K562 (cell line): Measurements from ENCODE around the gene ITGA6. TPM values are rescaled to one million over a fixed set of nuclear protein-coding genes. Genes with fewer than 3 reads are reported as not detected.

Experiments
- ATAC-seq: fragments of 200-7000 bp; cut with Tn5 transposase; 3 replicates; pipeline ENCODE4 v1.9.1; 2020; ENCODE audit warnings: moderate library complexity
- BruUV-seq: library from RNA; stranded (reverse); fragments of 400-500 nt; replicated peaks from 2 replicates; lab custom pipeline; 2021; lab: Mats Ljungman, UMichigan
- CTCF ChIA-PET: fragments of 300-600 bp; formaldehyde crosslinking; extraction: SDS; loops from one replicate; lab custom pipeline; 2021; ENCODE audit warnings: low intra/inter-chr PET ratio; lab: Yijun Ruan, JAX
- POLR2A ChIA-PET: fragments of 300-600, 350-650 bp; sonication (Branson Sonifier 250); formaldehyde crosslinking; extraction: SDS; loops from one replicate; lab custom pipeline; 2021; ENCODE audit warnings: antibody characterized with exemption, inconsistent platforms; lab: Yijun Ruan, JAX
- DNase-seq, 4 experiments: peaks; one replicate each; pipeline versions ENCODE4 v3.0.0 to v3.0.0-alpha.2; 2011 to 2018; ENCODE audit warnings: low spot score in 3 of 4, mixed read lengths in 3 of 4; ENCODE audit errors: extremely low read depth in 1 of 4
- FAIRE-seq: peaks from 2 replicates; lab custom pipeline; 2011; peaks lifted over from hg19 to GRCh38; lab: Jason Lieb, UNC
- H2AFZ ChIP-seq: 2 replicates; pipeline ENCODE4 v1.6.0; 2011; ENCODE audit warnings: low read depth, low read length, control low read depth, inconsistent platforms
- H3K27ac ChIP-seq: fragments of 200-600 bp; 3 replicates; pipeline ENCODE4 v1.8.0; 2011; ENCODE audit warnings: low read depth, mild to moderate bottlenecking, control low read depth, inconsistent platforms, low read length, moderate library complexity, mixed read lengths; ENCODE audit errors: extremely low read depth
- H3K27me3 ChIP-seq, 2 experiments: fragments of 300-600 bp in 1 of 2; 2 replicates in 1 of 2; 3 replicates in 1 of 2; pipeline versions ENCODE4 v1.6.0 to v1.8.0; 2011; ENCODE audit warnings: inconsistent platforms in 2 of 2, low read length in 2 of 2, mild to moderate bottlenecking in 1 of 2, mixed read lengths in 1 of 2, moderate library complexity in 1 of 2; ENCODE audit not compliant: control insufficient read depth in 2 of 2, insufficient read depth in 2 of 2
- H3K36me3 ChIP-seq: fragments of 300-600 bp; 3 replicates; pipeline ENCODE4 v1.8.0; 2011; ENCODE audit warnings: mild to moderate bottlenecking, low read length, inconsistent platforms; ENCODE audit not compliant: control insufficient read depth, insufficient read depth
- H3K4me1 ChIP-seq, 2 experiments: fragments of 200-600 bp in 1 of 2; replicated peaks in 1 of 2; 2 replicates in 1 of 2; 3 replicates in 1 of 2; pipeline versions ENCODE4 v1.5.1 to v1.8.0; 2011; ENCODE audit warnings: inconsistent platforms in 2 of 2, low read length in 2 of 2, mild to moderate bottlenecking in 1 of 2, mixed read lengths in 1 of 2, moderate library complexity in 1 of 2; ENCODE audit not compliant: control insufficient read depth in 2 of 2, insufficient read depth in 2 of 2
- H3K4me2 ChIP-seq: 2 replicates; pipeline ENCODE4 v1.6.1; 2011; ENCODE audit warnings: low read length, control low read depth, inconsistent platforms, mixed read lengths; ENCODE audit not compliant: insufficient read depth
- H3K4me3 ChIP-seq: fragments of 200-600 bp; sonication (generic), shearing (Covaris generic); 2 replicates; pipeline ENCODE4 v1.5.1; 2016; ENCODE audit warnings: control low read depth, inconsistent platforms
- H3K79me2 ChIP-seq: fragments of 200-600 bp; 3 replicates; pipeline ENCODE4 v1.8.0; 2011; ENCODE audit warnings: low read length, inconsistent platforms; ENCODE audit not compliant: control insufficient read depth, insufficient read depth
- H3K9ac ChIP-seq, 2 experiments: 2 replicates each; pipeline versions ENCODE4 v1.6.0 to v1.6.1; 2011; ENCODE audit warnings: low read depth in 2 of 2, low read length in 2 of 2, control low read depth in 1 of 2, inconsistent platforms in 1 of 2, mild to moderate bottlenecking in 1 of 2, mixed read lengths in 1 of 2; ENCODE audit not compliant: insufficient read depth in 1 of 2
- H3K9me1 ChIP-seq: one replicate; pipeline ENCODE4 v1.6.0; 2011; ENCODE audit warnings: inconsistent platforms, mild to moderate bottlenecking, low read length, moderate library complexity; ENCODE audit not compliant: control insufficient read depth, insufficient read depth
- H3K9me3 ChIP-seq: replicated peaks from 2 replicates; pipeline ENCODE4 v1.5.1; 2011; ENCODE audit warnings: low read depth, low read length, inconsistent platforms; ENCODE audit not compliant: control insufficient read depth, insufficient read depth
- H4K20me1 ChIP-seq: replicated peaks from 2 replicates; pipeline ENCODE4 v1.6.1; 2011; ENCODE audit warnings: low read length, inconsistent platforms, mixed read lengths; ENCODE audit not compliant: control insufficient read depth, insufficient read depth
- ASH1L ChIP-seq: fragments of 450-650 bp; IDR thresholded peaks from 2 replicates; pipeline ENCODE4 v1.6.1; 2018; ENCODE audit warnings: borderline replicate concordance, mild to moderate bottlenecking, low read depth; ENCODE audit not compliant: partially characterized antibody
- CHD1 ChIP-seq: fragments of 200-600 bp; sonication (generic); IDR thresholded peaks from one replicate; pipeline ENCODE4 v1.6.1; 2012; ENCODE audit warnings: mild to moderate bottlenecking, moderate library complexity, low read length, inconsistent platforms
- CHD2 ChIP-seq: IDR thresholded peaks from 2 replicates; pipeline ENCODE4 v1.6.1; 2011; ENCODE audit warnings: low read depth, low read length
- E2F8 ChIP-seq: fragments of 450-650 bp; IDR thresholded peaks from 2 replicates; pipeline ENCODE4 v1.7.1; 2018; ENCODE audit warnings: mild to moderate bottlenecking, low read depth; ENCODE audit not compliant: partially characterized antibody
- HDAC3 ChIP-seq: fragments of 450-650 bp; IDR thresholded peaks from 2 replicates; pipeline ENCODE4 v1.6.1; 2018; ENCODE audit warnings: borderline replicate concordance, mild to moderate bottlenecking, moderate library complexity; ENCODE audit not compliant: partially characterized antibody
- KDM2B ChIP-seq: fragments of 250-450 bp; sonication (Bioruptor Pico); IDR thresholded peaks from 2 replicates; pipeline ENCODE4 v1.8.0; 2021; ENCODE audit warnings: mild to moderate bottlenecking, moderate library complexity
- RBBP5 ChIP-seq: fragments of 200-600 bp; sonication (generic); IDR thresholded peaks from 2 replicates; pipeline ENCODE4 v1.6.1; 2012; ENCODE audit warnings: borderline replicate concordance, mild to moderate bottlenecking, low read length, control low read depth, inconsistent platforms; ENCODE audit not compliant: insufficient read depth, poor library complexity, severe bottlenecking
- SMARCA4 ChIP-seq: fragments of 450-650 bp; IDR thresholded peaks from 2 replicates; pipeline ENCODE4 v1.6.1; 2016
- SMC3 ChIP-seq: conservative IDR thresholded peaks from 2 replicates; pipeline ENCODE4 v1.6.1; 2011; ENCODE audit warnings: low read depth, low read length, improper control_type of control experiment; ENCODE audit not compliant: insufficient read depth
- SREBF1 ChIP-seq: fragments of 150-350 bp; IDR thresholded peaks from 2 replicates; pipeline ENCODE4 v1.6.1; 2014; ENCODE audit warnings: antibody characterized with exemption, low read depth, low read length, borderline replicate concordance
- YY1 ChIP-seq, 3 experiments: IDR thresholded peaks; 2 replicates each; pipeline ENCODE4 v1.6.1; 2011; ENCODE audit warnings: low read length in 2 of 3, mild to moderate bottlenecking in 2 of 3, moderate library complexity in 2 of 3, borderline replicate concordance in 1 of 3, control low read depth in 1 of 3, low read depth in 1 of 3; ENCODE audit not compliant: insufficient read depth in 3 of 3, insufficient replicate concordance in 2 of 3, control insufficient read depth in 1 of 3, insufficient read length in 1 of 3; ENCODE audit errors: extremely low read depth in 1 of 3
- ZBTB43 ChIP-seq: sonication (generic); formaldehyde crosslinking; IDR thresholded peaks from 2 replicates; pipeline ENCODE4 v1.8.0; 2023; ENCODE audit warnings: mild to moderate bottlenecking, missing genetic modification reagents
- ZNF311 ChIP-seq: fragments of 250-450 bp; sonication (Bioruptor Pico); IDR thresholded peaks from 2 replicates; pipeline ENCODE4 v1.4.0; 2020; ENCODE audit warnings: mild to moderate bottlenecking, moderate library complexity
- ZNF586 ChIP-seq: fragments of 450-650 bp; formaldehyde crosslinking; conservative IDR thresholded peaks from 2 replicates; pipeline ENCODE4 v1.4.0; 2020; ENCODE audit warnings: mild to moderate bottlenecking, moderate library complexity
- WGBS: fragments of 100-300 bp; shearing (Covaris generic); methylation state at CpG from one replicate; pipeline ENCODE4 v1.1.6; 2016; ENCODE audit warnings: low coverage, mixed read lengths; ENCODE audit not compliant: insufficient coverage; ENCODE audit errors: missing lambda C conversion rate; 5-methylcytosine and 5-hydroxymethylcytosine counted together
- in situ Hi-C: fragments of 300-500 bp; cut with MboI; formaldehyde crosslinking; loops from 4 replicates; pipeline ENCODE4 v1.15.0; 2018; ENCODE audit warnings: inconsistent platforms, mixed read lengths
- intact Hi-C: fragments of 100-400 bp; cut with micrococcal nuclease; formaldehyde crosslinking; loops from 2 replicates; pipeline ENCODE4 v1.14.2; 2022
- polyA plus RNA-seq, 8 experiments: library from polyadenylated mRNA; depleted of rRNA in 4 of 8; stranded (reverse) in 5 of 8; unstranded in 3 of 8; fragments of >200 nt; fragmentation: Nextera tagmentation in 2 of 8; fragmentation: Illumina TruSeq in 1 of 8; extraction: Ambion mirVana in 2 of 8; extraction: Trizol in 1 of 8; gene quantifications; 2 replicates each; pipeline versions ENCODE4 v1.2.1 to v1.2.3, GENCODE V29; 2011 to 2014; ENCODE audit warnings: inconsistent platforms in 1 of 8, missing spikeins in 1 of 8
- total RNA-seq, 7 experiments: library from RNA; depleted of rRNA in 6 of 7; stranded (reverse); fragments of >200 nt in 6 of 7; fragmentation: Illumina TruSeq in 2 of 7; extraction: Trizol in 2 of 7; gene quantifications; 2 replicates each; pipeline versions ENCODE4 v1.2.1 to v1.2.3, GENCODE V29; 2011 to 2021; ENCODE audit warnings: low replicate concordance in 1 of 7

ITGA6 gene
- total and polyA plus RNA-seq, 9 of the 15 experiments (the other 6 are each of a cell fraction or from before 2014, with no cell fraction given): 0.01 to 0.29 (median 0.05) TPM; not detected in 5

GRCh38 chr2:172403402-172403801 lies 24.0 kb upstream of the ITGA6 start (continued):
- TF ChIP-seq ZNF311 (CRISPR knock-in tag) (no peak), KDM2B (CRISPR knock-in tag) (no peak), CHD1 (no peak), SREBF1 (no peak), ZBTB43 (no peak), RBBP5 (no peak)

- Histone ChIP-seq H2AFZ (no peak overlapping the region), H3K36me3 (no peaks in the 10 kb centered on the region), H3K4me2 (no peak overlapping the region), H3K27ac (no peak overlapping the region), H3K9me3 (no peaks in the 10 kb centered on the region), H4K20me1 (no peaks in the 10 kb centered on the region), H3K4me3 (no peak overlapping the region), H3K4me1 (no peaks in the 10 kb centered on the region), H3K9me1 (no peaks in the 10 kb centered on the region), H3K9ac (no peak overlapping the region), H3K27me3 (peaks cover 4 to 12% of the 10 kb centered on the region in 2 experiments; a peak in 3 of 5 replicates), H3K79me2 (no peaks in the 10 kb centered on the region)
- no peak for ATAC-seq
- in situ Hi-C loops (no loop called here), intact Hi-C loops (no loop called here)
- FAIRE-seq: no peak
- no peak for DNase-seq
- BruUV-seq: no TSS peak
- CTCF ChIA-PET: no interaction called here
- 0% methylated on average over 5 of the region's 5 CpGs for WGBS
- POLR2A ChIA-PET: interaction anchor here (1.1 kb wide), 1 partner anchor 9 kb away, joined by 3 read pairs; no protein-coding TSS in a partner anchor
- TF ChIP-seq ZNF586 (CRISPR knock-in tag) (no peak), ASH1L (no peak), YY1 (IDR thresholded peaks at IDR 0.05; ENCODE audit: borderline replicate concordance in 1 of 3, control insufficient read depth in 1 of 3, extremely low read depth in 1 of 3, insufficient read depth in 3 of 3, insufficient read length in 1 of 3, insufficient replicate concordance in 2 of 3, low read depth in 1 of 3, low read length in 2 of 3) (no peak), SMARCA4 (no peak), CHD2 (no peak), SMC3 (no peak), E2F8 (no peak), HDAC3 (no peak)
Observed at GRCh38 chr2:172403881-172404468, 23.4 kb upstream of the ITGA6 start.
